Skeletal muscle tissue (tissue), 4 donors: ENCODE results near the gene OR1L8. TPM values are rescaled to one million over a fixed set of nuclear protein-coding genes. Genes with fewer than 3 reads are reported as not detected.
"Not testable (repeated sequence)": the region's sequence is repeated elsewhere in the genome, so short reads cannot be mapped to it uniquely, and the experiment has no call there.

ENCODE experiments used
- H3K27ac ChIP-seq: one replicate; pipeline ENCODE4 v1.7.0; 2013; ENCODE audit warnings: mild to moderate bottlenecking, low read depth, low read length, inconsistent platforms
- H3K27me3 ChIP-seq, 3 donors: one replicate each; pipeline ENCODE4 v1.7.0; 2013; ENCODE audit warnings: low read length in 3 of 3; ENCODE audit not compliant: control insufficient read depth in 3 of 3, insufficient read depth in 3 of 3
- H3K36me3 ChIP-seq, 3 donors: one replicate each; pipeline ENCODE4 v1.7.0; 2013; ENCODE audit warnings: low read length in 3 of 3; ENCODE audit not compliant: control insufficient read depth in 3 of 3, insufficient read depth in 3 of 3
- H3K4me1 ChIP-seq, 3 donors: one replicate each; pipeline ENCODE4 v1.7.0; 2013; ENCODE audit warnings: low read length in 3 of 3, mild to moderate bottlenecking in 3 of 3; ENCODE audit not compliant: control insufficient read depth in 3 of 3, insufficient read depth in 3 of 3
- H3K4me3 ChIP-seq, 3 donors: one replicate each; pipeline ENCODE4 v1.7.0; 2013; ENCODE audit warnings: low read length in 3 of 3
- H3K9ac ChIP-seq, 3 donors: one replicate each; pipeline ENCODE4 v1.7.0; 2013; ENCODE audit warnings: low read length in 3 of 3, mild to moderate bottlenecking in 3 of 3, moderate library complexity in 2 of 3, low read depth in 1 of 3
- H3K9me3 ChIP-seq, 3 donors: one replicate each; pipeline ENCODE4 v1.7.0; 2013; ENCODE audit warnings: low read length in 3 of 3; ENCODE audit not compliant: control insufficient read depth in 3 of 3
- total RNA-seq: library from RNA; depleted of rRNA; stranded (reverse); fragments of >200 nt; gene quantifications from one replicate; pipeline ENCODE4 v1.2.3, GENCODE V29; 2014
- donor health status: Osteomylitis.

The OR1L8 gene
- total RNA-seq, 1 donor from 2014 or later = not detected

GRCh38 chr9:122562134-122562760, 20.9 kb downstream of the OR1L8 start:
- Histone ChIP-seq H3K9me3 (peaks cover 0 to 3% (median 0%) of the 10 kb centered on the region in 3 donors), H3K4me3 (no peak overlapping the region), H3K4me1 (no peaks in the 10 kb centered on the region), H3K27me3 (no peaks in the 10 kb centered on the region), H3K36me3 (no peaks in the 10 kb centered on the region), H3K9ac (no peak overlapping the region), H3K27ac (no peak overlapping the region)

GRCh38 chr9:122561446-122561845, 21.7 kb downstream of the OR1L8 start:
- no peak overlapping the region for H3K27ac ChIP-seq
- H3K4me3 ChIP-seq = no peak overlapping the region
- peaks cover 0 to 3% (median 0%) of the 10 kb centered on the region in 3 donors for H3K9me3 ChIP-seq
- no peaks in the 10 kb centered on the region for H3K27me3 ChIP-seq
- no peaks in the 10 kb centered on the region for H3K4me1 ChIP-seq
- H3K9ac ChIP-seq = no peak overlapping the region
- no peaks in the 10 kb centered on the region for H3K36me3 ChIP-seq

DNA sequence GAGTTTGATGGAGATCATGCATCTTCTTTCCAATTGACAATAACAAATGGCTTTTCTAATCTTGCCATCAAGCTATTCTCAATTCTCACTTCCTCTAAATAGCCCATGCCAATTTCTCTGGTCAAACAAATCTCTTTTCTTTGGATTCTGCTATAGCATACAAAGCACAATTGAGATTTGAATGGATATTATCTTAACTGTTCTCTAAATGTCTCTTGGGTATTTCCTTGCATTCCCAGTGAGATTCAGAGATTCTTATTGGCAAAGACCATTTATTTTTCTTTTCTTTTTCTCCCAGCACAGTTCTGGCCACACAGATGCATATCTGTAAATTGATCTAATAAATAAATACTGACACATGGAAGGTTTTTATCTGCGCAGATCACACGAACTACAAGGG, 30.4 kb downstream of the OR1L8 start, which contains the start of gene OR1N2:
TSS of gene OR1N2 (plus strand) at position 301 of the 400 bp plus-strand sequence. CDS start 100 bp downstream, outside the sequence.
- Histone ChIP-seq H3K9ac (no peak within 1 kb of the TSS), H3K27ac (no peak within 1 kb of the TSS), H3K9me3 (peaks cover 0 to 3% (median 2%) of the 10 kb centered on the region in 3 donors), H3K4me3 (no peak within 1 kb of the TSS), H3K27me3 (peaks cover 0 to 4% (median 0%) of the 10 kb centered on the region in 3 donors), H3K4me1 (no peaks in the 10 kb centered on the region), H3K36me3 (no peaks in the 10 kb centered on the region)

DNA sequence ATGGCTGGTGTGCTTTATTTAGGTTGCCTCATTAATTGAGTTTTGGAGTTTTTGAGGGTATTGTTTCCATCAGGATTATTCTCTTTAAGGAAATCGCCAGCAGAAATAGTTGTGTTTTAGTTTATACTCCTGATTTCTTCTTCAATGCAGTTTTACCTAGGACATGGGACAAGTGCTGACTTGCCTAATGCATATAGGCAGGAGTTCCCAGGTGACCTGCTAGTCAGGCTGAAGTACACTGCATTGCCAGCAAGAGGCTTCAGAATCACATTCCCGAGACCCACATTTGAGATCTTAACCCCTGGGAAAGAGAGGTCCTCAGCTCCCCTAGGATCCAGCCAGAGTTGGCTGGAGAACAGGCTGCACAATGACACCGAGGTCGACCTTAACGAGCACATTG, 31.8 kb downstream of the OR1L8 start:
- no peak overlapping the region for H3K27ac ChIP-seq
- no peak overlapping the region for H3K9ac ChIP-seq
- H3K27me3 ChIP-seq = peaks cover 0 to 4% (median 0%) of the 10 kb centered on the region in 3 donors
- H3K4me3 ChIP-seq = no peak overlapping the region
- no peaks in the 10 kb centered on the region for H3K36me3 ChIP-seq
- H3K4me1 ChIP-seq = no peaks in the 10 kb centered on the region
- peaks cover 0 to 3% (median 2%) of the 10 kb centered on the region in 3 donors for H3K9me3 ChIP-seq

- Histone ChIP-seq H3K9ac (no peak overlapping the region), H3K4me3 (no peak overlapping the region), H3K27ac (no peak overlapping the region), H3K9me3 (peaks cover 0 to 3% (median 2%) of the 10 kb centered on the region in 3 donors), H3K36me3 (no peaks in the 10 kb centered on the region), H3K27me3 (peaks cover 0 to 4% (median 0%) of the 10 kb centered on the region in 3 donors), H3K4me1 (no peaks in the 10 kb centered on the region)
These were observed 37.0 kb downstream of the OR1L8 start for GRCh38 chr9:122546196-122546595.

DNA sequence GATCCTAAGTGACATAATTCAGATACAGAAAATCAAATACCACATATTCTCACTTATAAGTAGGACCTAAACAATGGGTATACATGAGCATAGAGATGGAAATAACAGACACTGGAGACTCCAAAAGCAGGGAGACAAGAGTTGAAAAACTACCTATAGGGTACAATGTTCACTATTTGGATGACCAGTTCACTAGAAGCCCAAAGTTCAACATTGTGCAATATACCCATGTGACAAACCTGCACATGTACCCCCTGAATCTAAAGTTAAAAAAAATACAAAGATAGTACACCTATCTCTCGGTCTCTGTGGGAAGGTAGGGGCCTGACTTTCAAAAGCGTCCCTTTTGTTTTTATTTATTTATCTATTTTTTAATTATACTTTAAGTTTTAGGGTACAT, 44.4 kb downstream of the OR1L8 start:
- Histone ChIP-seq H3K9ac (no peak overlapping the region), H3K27me3 (no peaks in the 10 kb centered on the region), H3K9me3 (no peaks in the 10 kb centered on the region), H3K27ac (no peak overlapping the region), H3K4me3 (no peak overlapping the region), H3K36me3 (no peaks in the 10 kb centered on the region), H3K4me1 (no peaks in the 10 kb centered on the region)

GRCh38 chr9:122537066-122537465, 46.1 kb downstream of the OR1L8 start:
- not testable (repeated sequence) for H3K27me3 ChIP-seq, H3K36me3 ChIP-seq, H3K27ac ChIP-seq, H3K9me3 ChIP-seq, H3K9ac ChIP-seq, H3K4me3 ChIP-seq, H3K4me1 ChIP-seq

DNA sequence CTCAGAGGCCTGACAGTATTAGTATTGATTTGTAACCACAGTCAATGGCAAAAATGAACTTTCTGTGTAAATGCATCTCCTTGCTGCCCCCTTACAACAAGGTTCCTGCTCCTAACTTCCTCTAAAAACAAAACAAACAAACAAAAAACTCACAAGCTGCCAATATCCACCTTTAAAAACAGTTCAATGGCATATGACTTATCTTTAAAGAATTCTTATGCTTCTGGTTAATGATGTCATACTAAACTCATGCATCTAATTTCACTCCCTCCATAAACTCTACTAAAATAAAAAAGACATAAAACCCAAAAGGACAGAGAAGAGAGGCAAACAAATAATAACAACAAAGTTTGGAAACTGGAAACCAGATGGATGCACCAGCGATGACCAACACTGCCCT, 47.0 kb downstream of the OR1L8 start:
- H3K9me3 ChIP-seq = no peaks in the 10 kb centered on the region
- no peaks in the 10 kb centered on the region for H3K36me3 ChIP-seq
- H3K4me3 ChIP-seq = no peak overlapping the region
- H3K9ac ChIP-seq = no peak overlapping the region
- H3K27me3 ChIP-seq = no peaks in the 10 kb centered on the region
- H3K4me1 ChIP-seq = no peaks in the 10 kb centered on the region
- no peak overlapping the region for H3K27ac ChIP-seq

DNA sequence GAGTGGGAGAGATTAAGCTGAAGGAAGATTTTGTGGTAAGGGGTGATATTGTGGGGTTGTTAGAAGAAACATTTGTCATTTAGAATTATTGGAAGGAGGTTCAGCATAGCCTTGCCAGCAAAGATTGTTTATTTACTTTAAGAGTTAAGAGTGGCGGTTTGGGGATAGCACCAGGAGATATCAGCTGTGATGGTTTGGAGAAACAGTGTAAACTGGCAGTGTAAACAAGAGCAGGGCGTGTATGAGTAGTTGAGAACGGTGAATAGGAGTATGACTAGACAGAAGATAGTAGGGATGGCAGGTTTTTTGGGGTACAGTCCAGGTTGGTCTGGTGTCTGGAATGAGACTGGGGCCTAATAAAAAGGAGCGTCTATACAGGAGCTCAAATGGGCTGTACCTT, 52.0 kb downstream of the OR1L8 start:
- H3K27me3 ChIP-seq, H3K9me3 ChIP-seq, H3K27ac ChIP-seq, H3K4me1 ChIP-seq, H3K9ac ChIP-seq, H3K36me3 ChIP-seq, H3K4me3 ChIP-seq: not testable (repeated sequence)

GRCh38 chr9:122527193-122527592, 56.0 kb downstream of the OR1L8 start, which contains the start of gene OR1N1:
TSS of gene OR1N1 (minus strand) at chr9:122527293. CDS start at chr9:122527293, 0 bp downstream.
- no peak within 1 kb of the TSS for H3K27ac ChIP-seq
- no peaks in the 10 kb centered on the region for H3K9me3 ChIP-seq
- H3K27me3 ChIP-seq = peaks cover 0 to 2% (median 0%) of the 10 kb centered on the region in 3 donors
- no peak within 1 kb of the TSS for H3K4me3 ChIP-seq
- H3K9ac ChIP-seq = no peak within 1 kb of the TSS
- no peaks in the 10 kb centered on the region for H3K4me1 ChIP-seq
- H3K36me3 ChIP-seq = no peaks in the 10 kb centered on the region
